HPDE6-E6E7 (cell line): ENCODE results near the gene STAMBP.
"Not testable (repeated sequence)": the region's sequence is repeated elsewhere in the genome, so short reads cannot be mapped to it uniquely, and the experiment has no call there.

Source experiments
- DNase-seq: peaks from one replicate; pipeline ENCODE4 v3.0.0; 2011; ENCODE audit warnings: missing footprints; ENCODE audit errors: extremely low spot score

The STAMBP gene

DNA sequence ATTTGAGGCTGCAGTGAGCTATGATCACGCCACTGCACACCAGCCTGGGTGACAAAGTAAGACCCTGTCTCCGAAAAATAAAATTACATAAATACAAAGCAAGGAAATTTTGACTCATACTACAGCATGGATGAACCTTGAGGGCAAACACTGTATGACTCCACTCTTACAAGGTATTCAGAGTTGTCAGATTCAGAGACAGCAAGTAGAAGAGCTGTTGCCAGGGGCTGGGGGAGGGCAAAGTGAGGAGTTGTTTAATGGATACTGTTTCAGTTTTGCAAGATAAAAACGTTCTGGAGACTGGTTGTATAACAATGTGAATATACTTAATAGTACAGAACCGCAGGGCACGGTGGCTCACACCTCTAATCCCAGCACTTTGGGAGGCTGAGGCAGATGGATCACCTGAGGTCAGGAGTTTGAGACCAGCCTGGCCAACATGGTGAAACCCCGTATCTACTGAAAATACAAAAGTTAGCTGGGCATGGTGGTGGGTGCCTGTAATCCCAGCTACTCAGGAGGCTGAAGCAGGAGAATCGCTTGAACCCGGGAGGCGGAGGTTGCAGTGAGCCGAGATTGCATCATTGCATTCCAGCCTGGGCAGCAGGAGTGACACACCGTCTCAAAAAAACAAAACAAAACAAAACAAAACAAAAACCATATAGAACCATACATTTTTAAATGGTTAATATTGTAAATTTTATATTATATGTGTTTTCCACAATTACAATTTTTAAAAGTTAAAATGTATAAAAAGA is 59.0 kb downstream of the STAMBP start:
- DNase-seq, result peak; percentile 35

DNA sequence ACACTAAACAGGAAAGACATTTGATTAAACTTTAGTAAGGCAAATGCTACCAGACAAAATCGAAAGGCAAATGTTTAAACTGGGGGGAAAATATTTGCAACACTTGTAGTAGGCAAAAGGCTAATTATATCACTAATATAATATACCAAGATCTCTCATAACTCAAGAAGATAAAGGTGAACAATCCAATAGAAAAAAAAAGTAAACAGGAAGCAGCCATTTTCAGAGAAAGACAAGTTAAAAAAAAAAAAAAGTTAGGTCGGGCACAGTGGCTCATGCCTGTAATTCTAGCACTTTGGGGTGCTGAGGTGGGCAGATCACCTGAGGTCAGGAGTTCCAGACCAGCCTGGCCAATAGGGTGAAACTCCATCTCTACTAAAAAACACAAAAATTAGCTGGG is 59.6 kb downstream of the STAMBP start:
- DNase-seq, result no peak

DNA sequence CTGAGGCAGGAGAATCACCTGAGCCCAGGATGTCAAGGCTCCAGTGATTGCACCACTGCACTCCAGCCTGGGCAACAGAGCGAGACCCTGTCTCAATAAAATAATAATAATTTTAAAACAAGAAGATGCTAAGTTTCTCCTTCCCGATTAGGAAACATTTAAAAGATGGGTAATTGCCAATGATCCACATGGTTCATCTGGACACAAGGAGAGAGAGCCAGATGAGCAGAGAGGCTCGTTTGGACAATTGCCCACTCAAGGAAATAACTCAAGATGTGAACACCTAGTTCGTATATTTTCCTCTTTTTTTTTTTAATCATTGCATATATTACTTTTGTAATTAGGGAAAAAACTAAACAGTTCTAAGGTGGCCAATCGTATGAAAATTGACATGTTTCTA is 60.4 kb downstream of the STAMBP start:
- no peak for DNase-seq

DNA sequence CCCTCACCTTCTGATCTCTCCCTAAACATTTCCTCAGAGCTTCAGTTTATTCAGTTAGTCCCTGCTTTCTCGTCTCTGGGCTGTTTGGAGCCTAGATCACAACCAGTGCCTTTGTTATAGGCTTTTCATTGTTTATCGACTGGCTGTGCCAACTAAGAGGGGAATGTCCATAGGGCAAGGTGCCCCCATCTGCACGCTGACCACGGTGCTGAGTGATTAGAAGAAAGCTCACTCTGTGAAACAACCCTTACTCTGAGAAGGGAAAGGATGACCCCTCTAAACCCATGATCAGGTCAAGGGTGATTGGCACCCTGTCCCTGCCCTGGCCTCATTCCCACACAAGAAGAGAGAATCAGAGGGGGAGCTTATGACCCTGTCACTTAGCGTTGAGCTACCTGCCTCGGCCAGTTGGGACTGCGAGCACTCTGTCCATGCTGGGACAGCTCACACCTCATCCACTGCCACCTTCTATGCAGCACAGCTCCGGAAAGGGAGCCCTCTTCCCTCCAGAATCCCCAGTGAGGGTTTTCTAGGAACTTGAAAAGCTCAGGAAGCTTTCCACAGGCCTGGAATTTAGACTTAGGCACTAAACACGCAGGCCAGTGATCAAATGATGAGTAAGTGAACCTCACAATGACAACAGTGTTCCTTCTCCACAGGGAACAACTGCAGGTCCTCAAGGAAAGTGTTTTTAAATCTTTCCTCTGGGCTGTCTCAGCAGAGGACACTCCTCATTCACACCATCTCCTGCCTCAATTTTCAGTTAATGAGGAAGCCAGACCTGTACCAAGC is 61.7 kb downstream of the STAMBP start:
- DNase-seq, result no peak

DNA sequence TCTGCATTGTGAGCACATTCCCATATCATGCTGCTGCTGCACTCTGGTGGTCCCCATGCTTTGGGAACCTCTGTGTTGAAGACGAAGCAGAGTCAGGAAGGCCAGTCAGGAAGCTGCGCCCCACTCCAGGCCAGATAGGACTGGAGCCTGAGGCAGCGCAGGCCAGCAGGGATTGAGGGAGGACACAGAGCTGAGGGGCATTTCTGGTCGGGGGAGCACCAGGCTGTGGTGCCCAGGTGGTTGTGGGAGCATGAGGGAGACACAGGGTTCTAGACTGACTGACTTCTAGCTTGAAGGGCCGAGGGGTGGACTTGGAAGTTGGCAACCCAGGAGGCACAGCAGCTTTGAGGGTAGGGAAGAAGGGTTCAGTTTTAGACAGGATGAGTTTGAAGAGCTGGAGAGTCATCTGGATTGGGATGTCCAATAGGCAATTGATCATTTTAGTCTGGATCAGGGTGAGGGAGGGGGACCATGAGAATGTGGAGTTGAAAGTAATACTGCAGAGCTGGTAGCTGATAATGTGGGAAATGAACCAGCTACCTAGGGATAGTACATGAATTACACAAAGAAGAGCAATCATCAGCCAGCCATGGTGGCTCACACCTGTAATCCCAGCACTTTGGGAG is 62.6 kb downstream of the STAMBP start:
- no peak for DNase-seq

DNA sequence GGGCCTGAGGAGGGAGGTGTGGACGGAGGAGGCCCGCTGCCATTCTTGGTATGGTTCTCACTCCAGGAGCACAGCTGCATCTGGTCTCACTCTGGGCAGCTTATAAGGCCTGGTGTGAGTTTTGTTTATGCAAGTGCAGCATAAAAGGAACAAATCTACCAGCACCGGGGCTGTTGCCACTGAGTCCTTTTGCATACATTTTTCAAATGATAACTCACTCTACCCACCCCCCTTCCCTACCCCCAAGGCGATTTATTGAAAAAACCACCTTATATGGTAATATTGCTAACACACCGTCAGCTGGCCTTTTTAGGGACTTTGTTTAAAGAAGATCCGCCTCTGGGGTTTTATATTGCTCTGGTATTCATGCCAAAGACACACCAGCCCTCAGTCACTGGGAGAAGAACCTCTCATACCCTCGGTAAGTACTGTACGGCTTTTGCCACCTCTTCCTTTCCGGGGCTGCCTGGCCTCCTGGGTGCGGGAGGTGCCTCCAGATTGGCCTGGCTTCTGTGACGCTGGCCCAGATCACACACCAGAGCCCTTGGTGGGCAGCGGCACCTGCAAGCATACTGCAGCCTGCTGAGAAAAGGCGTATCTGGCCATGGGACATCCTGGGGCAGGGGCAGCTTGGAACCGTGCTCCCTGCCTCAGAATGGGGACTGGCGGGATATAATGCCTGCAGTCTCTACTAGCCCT is 64.0 kb downstream of the STAMBP start, which contains the start of gene ACTG2:
Gene ACTG2 (plus strand): TSS at position 378 of the 699 bp plus-strand sequence. CDS start 8,304 bp downstream, outside the sequence.
- no peak for DNase-seq

DNA sequence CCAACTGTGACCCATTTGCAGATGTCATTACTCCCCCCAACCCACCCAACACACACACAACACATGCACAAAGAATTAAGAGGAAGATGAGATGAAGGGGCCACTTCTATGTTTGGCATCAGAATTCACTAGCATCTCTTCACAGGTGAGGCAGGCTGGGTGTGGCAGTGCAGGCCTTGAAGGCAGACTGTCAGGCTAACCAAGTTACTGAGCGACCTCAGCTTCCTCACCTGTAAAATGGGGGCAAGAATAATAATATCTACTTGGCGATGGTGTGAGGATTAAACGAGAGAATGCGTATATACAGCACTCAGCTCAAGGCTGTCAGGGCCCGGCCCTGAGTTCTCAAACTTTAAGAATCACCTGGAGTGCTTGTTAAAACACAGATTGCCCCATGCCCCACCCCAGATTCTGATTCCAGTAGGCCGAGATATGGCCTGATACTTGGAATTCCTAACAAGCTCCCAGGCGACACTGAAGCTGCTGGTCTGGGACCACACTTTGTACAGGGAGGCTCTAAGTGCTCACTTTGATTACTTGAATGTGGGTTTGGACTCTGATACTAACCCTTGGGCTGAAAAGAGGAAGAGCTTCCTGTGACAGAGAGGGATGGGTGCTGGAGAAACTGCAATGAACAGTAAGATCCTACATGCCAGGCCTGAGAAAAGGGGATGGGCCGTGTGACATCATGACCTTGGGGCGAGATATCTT is 65.2 kb downstream of the STAMBP start:
- no peak for DNase-seq

DNA sequence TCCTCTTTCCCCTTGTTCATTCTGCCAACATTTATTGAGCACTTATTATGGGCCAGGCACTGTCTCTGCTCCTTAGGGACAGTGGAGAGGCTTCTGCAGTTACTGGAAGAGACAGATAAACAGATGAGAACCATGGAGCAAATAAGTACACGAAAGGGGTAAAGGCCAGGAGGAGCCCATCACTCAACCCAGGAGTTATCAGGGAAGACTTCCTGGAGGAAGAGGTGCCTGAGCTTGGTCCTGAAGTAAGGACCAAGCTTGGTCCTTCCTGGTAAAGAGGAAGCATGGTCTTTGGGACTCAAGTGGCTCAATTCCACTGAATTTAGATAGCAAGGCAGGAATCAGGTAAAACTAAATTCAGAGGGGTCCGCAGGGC is 65.7 kb downstream of the STAMBP start:
- DNase-seq, result no peak

DNA sequence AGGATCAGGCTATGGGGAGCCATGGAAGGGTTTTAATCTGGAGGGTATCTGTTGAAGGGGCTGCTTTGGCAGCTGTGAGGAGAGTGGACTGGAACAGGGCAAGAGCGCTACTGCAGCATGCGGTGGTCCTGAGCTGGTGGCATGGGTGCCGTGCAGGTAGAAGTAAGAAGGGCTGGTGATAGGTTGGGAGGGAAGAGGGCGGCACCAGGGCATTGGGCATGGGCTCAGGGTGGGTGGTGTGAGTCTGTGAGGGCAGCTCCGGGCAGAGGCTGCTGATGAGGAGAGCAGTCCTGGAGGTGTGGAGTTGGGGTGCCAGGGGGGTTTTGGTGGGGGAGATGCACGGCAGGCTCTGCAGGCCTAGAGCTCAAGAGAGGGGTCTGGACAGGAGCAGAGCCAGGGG is 66.1 kb downstream of the STAMBP start:
- no peak for DNase-seq

DNA sequence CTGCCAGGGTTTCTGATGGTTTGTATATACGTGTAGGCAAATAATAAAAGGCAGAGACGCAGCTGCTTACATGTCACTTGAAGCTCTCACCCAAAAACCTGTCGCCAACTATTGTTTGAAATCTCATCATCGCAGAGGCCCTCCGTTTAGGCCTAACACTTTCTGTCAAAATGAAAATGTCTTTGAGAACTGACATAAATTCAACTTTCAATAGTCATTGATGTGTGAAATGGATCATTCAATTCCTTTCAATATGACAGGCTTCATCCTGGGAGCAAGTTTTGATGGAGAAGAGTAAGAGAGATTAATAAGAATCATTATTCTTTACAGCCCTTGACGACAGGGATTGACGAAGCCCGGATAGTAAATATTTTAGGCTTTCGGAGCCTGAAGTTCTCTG is 66.7 kb downstream of the STAMBP start:
- DNase-seq, result no peak

DNA sequence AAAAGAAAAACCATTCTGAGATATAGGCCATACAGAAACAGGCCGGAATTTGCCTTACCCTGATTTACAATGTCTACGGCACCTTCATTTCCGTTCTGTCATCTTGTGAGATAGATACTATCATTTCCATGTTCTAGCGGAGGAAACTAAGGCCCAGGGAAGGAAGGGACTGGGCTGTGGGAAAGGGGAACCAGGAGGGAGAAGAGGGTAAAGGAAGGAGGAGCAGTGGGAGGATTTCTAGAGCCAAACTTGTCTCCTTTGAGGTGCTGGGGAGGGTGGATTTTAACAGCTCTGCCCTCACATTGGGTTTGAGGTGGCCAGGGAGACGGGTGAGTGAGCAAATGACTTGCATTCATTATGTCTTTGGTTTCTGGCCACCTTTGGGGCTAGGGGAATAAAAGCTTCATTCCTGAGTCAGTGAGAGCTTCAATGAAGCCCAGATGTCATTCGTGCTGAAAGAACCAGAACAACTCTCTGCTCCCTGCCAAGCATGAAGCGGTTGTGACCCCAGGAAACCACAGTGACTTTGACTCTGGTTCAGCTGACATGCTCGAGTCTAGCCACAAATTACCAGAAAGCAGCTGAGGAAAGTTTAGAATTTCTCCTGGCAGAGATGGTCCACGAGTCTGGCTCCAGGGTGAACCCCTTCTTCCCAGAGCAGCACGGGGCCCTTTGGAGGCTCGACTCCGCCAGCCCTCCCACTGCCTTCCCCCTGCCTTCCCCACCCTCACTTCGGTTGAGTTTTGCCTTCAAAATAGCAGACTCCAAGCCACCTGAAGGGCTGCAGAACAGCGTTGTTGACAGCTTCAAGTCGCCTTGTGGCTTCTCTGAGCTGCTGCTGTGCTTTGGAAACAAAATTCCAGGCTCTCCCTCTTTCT is 67.8 kb downstream of the STAMBP start:
- DNase-seq, result no peak

DNA sequence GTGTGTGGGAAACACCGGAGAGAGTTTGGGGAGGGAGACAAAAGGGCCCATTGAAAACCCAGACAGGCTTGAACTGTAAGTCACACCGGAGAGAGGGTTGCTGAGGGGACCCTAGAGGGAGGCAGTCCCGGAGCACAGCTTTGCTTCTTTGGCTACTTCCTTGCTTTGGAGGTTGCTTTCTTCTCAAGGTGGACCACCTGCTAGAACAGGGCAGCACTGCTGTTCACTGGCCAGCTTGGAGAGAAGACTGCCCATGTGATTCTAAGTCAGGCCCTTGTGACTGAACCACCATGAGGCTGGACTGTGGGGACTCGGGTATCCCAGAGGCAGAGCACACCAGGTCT is 68.5 kb downstream of the STAMBP start:
- DNase-seq, result no peak

DNA sequence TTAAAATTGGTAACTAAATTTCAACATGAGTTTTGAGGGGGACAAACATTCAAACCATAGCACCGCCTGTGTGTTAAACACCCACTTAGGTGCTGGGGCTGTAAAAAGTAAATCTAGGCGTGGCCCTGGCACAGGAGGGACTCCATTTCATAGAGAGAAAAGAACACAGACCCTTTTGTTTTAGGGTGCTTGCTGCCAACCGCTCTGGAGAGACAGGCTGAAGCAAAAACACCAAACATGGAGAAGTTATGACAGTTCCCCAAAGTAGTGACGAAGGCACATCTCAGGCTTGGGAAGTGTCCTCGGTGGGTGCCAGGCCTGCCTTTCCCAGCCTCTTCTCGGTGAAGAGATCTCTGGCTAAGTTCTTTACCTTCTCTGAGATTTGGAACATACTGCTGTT is 69.2 kb downstream of the STAMBP start:
- no peak for DNase-seq

DNA sequence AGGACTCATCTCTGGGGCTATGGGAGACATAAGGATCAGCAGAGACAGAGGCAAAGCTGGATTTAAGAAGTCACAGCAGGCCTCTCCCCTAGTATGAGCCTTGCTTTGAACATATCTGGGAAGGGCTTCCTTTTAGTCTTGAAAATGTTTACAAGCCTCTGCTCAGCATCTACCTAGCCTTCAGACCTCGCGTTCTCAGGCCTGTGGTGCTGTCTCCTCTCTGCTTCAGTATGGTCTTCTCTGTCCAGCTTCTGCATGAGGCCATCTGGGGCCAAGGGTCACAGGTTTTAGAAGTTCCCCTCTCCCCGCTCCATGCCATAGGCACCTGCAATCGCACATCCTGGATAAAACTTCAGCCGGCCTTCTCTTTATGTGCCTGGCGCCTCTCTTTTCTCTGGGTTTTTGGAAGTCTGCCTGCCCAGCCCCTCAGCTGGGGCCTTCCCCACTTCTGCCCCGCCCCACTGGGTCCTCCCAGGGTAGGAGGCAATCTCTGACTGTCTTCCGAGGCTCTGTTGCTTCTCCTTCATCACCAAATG is 71.1 kb downstream of the STAMBP start:
- no peak for DNase-seq

DNA sequence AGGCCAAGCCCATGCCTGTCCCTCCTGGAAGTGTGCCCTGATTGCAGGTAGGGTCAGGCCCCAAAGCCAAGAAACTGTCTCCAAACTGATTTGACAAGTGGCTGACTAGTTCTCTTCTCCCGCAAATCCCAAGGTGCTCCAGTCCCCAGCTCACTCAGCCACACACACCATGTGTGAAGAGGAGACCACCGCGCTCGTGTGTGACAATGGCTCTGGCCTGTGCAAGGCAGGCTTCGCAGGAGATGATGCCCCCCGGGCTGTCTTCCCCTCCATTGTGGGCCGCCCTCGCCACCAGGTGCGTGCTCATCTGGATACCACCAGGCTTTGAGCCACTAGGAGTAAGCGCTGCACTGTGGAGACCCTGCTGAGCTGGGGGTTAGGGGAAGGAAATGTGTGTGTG is 72.4 kb downstream of the STAMBP start:
- DNase-seq, result no peak

DNA sequence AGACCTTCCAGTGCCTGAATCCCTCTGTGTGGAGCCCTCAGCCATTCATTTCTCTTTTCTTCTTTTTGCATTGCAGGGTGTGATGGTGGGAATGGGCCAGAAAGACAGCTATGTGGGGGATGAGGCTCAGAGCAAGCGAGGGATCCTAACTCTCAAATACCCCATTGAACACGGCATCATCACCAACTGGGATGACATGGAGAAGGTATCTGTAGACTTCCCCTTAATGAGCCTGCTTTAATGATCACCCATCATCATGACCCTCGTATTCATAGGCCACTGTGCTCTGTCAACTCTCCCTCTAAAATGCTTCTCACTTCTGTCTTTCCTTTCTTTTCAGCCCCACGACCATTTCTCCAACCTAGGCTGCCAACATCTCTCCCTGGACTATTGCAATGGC is 73.5 kb downstream of the STAMBP start:
- no peak for DNase-seq

DNA sequence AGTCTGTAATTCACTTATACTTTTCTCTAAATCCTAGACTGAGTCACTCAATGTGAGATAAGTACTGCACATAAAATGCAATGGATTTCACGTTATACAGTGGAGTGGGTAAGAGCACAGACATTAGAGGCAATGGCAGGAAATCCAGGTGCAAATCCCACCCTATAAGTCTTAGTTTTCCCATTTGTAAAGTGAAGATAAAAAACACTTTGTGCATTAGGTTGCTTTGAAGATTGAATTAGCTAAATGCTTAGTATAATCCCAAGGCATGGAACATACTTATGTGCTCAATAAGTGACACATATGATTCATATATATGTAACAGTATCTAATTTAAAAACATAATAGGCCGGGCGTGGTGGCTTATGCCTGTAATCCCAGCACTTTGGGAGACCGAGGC is 74.6 kb downstream of the STAMBP start:
- no peak for DNase-seq

DNA sequence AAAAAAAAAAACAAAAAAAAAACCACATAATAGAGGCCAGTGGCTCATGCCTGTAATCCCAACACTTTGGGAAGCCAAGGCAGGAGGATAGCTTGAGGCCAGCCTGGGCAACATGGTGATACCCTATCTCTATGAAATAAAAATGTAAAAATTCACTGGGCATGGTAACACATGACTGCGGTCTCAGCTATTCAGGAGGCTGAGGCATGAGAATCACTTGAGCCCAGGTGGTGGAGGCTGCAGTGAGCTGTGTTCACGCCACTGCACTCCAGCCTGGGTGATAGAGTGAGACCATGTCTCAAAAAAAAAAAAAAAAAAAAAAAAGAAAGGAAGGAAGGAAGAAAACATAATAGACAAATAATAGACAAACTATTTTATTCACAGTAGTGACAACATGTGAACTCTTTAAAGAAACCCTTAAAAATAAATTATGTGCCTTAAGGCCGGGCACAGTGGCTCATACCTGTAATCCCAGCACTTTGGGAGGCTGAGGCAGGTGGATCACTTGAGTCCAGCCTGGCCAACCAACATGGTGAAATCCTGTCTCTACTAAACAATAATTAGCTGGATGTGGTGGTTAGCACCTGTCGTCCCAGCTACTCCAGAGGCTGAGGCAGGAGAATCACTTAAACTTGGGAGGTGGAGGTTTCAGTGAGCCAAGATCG is 75.3 kb downstream of the STAMBP start:
- not testable (repeated sequence) for DNase-seq

DNA sequence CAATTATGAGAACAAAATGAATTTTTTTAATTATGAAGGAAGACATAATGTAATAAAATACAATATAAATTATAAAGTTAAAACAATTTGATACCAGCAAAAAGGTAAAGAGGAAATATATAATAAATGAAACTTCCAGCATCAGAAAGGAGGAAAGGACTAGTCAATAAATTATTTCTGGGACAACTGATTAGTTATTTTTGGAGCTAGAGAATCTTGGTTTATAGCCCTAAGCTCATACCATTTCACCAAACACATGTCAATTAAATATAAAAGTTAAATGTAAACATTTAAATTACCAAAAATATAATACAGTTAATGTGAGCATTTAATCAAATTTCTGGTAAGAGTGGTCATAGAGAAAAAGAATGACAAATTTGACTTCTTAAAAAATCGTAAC is 76.2 kb downstream of the STAMBP start:
- DNase-seq, result no peak
